VCaP (cell line): ENCODE results near the gene MBD4.
"Not testable (repeated sequence)": the region's sequence is repeated elsewhere in the genome, so short reads cannot be mapped to it uniquely, and the experiment has no call there.

Experiments
- H3K27ac ChIP-seq: fragments of 450-650 bp; 2 replicates; pipeline ENCODE4 v1.5.1; 2017
- TF ChIP-seq, protein P1 (sequence below): fragments of 450-650 bp; conservative IDR thresholded peaks from 2 replicates; pipeline ENCODE4 v1.5.1; 2017; ENCODE audit warnings: mild to moderate bottlenecking, moderate library complexity

The MBD4 gene

DNA sequence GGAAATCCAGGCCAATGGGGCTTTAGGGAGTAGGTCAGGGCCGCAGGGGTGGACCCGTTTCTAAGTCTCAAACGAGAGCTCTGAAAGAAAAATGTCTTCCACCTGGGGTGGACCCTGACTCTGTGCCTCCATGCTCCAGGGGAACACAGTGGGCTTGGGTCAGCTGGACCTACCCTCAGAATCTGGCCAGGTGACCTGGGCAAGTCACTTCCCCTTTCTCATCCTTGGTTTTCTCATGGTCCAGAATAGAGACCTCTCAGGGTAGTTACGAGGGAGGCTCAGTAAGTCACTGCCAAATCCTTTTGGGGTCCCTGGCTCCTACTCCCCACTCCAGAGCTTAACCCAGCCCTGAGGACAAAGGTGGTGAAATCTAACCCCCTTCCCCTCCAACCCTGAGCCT lies 37.1 kb downstream of the MBD4 start:
- TF ChIP-seq, protein P1, sequence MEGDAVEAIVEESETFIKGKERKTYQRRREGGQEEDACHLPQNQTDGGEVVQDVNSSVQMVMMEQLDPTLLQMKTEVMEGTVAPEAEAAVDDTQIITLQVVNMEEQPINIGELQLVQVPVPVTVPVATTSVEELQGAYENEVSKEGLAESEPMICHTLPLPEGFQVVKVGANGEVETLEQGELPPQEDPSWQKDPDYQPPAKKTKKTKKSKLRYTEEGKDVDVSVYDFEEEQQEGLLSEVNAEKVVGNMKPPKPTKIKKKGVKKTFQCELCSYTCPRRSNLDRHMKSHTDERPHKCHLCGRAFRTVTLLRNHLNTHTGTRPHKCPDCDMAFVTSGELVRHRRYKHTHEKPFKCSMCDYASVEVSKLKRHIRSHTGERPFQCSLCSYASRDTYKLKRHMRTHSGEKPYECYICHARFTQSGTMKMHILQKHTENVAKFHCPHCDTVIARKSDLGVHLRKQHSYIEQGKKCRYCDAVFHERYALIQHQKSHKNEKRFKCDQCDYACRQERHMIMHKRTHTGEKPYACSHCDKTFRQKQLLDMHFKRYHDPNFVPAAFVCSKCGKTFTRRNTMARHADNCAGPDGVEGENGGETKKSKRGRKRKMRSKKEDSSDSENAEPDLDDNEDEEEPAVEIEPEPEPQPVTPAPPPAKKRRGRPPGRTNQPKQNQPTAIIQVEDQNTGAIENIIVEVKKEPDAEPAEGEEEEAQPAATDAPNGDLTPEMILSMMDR, result no peak
- no peak overlapping the region for H3K27ac ChIP-seq

DNA sequence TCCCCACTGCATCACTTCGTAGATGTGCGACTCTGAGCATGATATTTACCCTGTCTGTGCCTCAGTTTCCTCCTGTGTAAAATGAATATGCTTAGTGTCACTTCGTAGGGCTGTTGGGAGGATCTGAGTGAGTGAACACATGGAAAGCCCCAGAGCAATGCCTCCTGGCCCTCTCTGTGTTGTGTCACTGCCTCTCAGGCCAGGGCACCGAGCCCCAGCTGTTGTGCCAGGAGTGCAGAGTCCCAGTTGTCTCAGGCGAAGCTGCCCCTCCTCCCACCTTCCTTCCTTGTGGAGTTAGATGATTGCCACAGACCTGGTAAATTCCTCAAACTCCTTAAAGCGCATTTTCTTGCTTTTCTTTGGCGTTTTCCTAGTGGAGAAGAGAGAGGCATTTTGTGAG lies 37.5 kb downstream of the MBD4 start:
- no peak overlapping the region for H3K27ac ChIP-seq
- TF ChIP-seq, protein P1, result no peak

DNA sequence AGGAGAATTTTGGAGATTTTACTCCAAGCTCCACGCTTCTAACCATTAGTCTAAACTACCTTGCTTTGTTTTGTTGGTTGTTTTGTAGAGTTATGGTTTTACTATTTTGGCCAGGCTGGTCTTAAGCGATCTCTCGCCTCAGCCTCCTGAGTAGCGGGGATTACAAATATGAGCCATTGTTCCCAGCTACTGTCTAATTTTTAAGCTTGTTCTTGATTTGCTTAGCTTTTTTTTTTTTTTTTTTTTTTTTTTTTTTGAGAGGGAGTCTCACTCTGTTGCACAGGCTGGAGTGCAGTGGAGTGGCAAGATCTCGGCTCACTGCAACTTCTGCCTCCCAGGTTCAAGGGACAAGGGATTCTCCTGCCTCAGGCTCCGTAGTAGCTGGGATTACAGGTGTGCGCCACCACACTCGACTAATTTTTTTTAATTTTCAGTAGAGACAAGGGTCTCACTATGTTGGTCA lies 39.8 kb downstream of the MBD4 start:
- peak overlapping the region; percentile 84 for H3K27ac ChIP-seq
- TF ChIP-seq, protein P1, result peak; percentile 31

DNA sequence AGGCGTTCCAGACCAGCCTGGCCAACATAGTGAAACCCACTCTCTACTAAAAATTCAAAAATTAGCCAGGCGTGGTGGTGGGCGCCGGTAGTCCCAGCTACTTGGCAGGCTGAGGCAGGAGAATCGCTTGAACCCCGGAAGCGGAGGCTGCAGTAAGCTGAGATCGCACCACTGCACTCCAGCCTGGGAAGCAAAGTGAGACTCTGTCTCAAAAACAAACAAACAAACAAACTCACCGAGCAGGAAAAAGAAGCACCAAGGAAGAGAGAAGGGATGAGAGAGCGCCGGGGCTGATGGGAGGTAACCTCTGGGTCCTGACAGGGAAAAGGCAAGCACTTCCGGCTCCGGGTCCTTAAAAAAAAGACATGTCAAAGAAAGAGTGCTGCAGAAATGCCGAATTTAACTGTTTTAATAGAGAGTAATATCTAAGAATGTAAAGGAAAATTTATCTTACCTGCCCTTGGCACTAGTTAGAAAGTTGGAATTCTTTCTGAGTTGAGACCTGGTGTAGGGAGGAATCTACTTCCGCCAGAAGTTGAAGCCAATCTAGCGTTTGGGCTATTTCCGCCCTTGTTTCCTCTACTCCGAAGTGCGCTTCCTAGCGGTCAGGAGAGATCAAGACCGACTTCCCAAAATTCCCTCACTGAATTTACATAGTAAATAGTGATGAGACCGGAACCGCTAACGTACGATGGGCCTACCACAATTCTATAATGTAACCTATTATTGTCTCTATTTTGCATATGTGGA lies 40.4 kb downstream of the MBD4 start:
- H3K27ac ChIP-seq, result peak overlapping the region; percentile 84
- TF ChIP-seq, protein P1, result peak; percentile 89

DNA sequence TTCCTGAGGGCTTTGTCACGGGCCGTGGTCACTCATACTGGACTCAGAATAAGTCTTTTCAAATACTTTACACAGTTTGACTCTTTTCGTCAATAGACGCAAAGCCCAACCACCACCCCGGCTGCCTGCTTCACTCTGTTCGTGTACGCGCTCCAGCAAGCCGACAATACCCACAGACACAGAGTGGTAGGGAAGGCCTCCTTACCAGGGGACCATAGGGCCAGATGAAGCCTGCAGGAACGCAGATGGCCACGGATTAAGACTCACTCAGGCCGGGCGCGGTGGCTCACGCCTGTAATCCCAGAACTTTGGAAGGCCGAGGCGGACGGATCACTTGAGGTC lies 41.0 kb downstream of the MBD4 start:
- TF ChIP-seq, protein P1, result no peak
- H3K27ac ChIP-seq, result peak overlapping the region; percentile 84

DNA sequence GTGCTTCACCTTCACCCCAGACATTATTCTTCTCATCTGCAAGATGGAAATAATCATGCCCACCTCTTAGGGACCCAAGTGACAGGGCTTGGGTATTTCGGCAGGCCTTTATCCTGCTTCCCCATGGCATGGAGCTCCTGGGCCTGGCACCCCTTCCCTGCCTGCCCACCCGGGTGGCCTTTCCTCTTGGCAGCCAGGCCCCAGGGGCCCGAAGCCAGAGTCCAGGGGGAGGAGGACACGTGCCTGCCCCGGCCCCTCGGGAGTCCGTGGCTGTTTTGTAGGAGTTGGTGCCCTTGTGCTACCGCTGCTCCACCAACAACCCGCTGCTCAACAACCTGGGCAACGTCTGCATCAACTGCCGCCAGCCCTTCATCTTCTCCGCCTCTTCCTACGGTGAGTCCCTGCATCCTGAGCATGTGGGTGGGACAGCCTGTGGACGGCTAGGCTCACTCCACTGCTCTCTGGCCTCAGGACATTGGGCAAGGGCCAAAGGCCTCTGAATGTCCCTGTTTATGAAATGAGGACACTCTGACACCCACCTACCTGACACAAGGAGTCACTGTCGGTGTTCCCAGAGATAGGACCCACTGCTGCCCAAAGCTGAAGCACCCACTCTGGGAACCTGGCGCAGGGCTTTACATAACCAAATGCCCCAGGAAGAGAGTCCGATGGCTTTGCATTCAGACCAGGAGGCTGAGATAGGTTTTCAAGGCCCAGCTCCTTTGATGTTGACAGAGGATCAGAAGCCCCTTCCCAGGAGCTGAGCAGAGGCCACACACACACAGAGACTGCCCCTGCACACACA lies 45.8 kb downstream of the MBD4 start:
- H3K27ac ChIP-seq, result not testable (repeated sequence)

DNA sequence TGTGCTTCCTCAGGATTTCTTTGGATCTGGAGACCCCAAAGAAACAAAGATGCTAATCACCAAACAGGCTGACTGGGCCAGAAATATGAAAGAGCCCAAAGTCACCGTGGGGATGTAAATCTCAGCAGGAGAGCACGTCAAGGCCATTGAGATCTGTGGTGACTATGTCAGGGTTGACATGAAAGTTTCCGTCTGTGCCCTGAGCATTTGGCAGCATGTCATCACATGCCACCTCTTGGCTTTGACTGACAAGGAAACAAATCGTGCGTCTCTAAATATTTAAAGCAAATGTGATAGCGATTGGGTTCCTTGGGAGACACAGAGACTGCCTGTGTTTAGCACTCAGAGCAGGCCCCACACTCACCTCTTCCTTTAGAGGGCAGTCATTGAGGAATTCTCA lies 46.5 kb downstream of the MBD4 start:
- no peak overlapping the region for H3K27ac ChIP-seq
- TF ChIP-seq, protein P1, result no peak

DNA sequence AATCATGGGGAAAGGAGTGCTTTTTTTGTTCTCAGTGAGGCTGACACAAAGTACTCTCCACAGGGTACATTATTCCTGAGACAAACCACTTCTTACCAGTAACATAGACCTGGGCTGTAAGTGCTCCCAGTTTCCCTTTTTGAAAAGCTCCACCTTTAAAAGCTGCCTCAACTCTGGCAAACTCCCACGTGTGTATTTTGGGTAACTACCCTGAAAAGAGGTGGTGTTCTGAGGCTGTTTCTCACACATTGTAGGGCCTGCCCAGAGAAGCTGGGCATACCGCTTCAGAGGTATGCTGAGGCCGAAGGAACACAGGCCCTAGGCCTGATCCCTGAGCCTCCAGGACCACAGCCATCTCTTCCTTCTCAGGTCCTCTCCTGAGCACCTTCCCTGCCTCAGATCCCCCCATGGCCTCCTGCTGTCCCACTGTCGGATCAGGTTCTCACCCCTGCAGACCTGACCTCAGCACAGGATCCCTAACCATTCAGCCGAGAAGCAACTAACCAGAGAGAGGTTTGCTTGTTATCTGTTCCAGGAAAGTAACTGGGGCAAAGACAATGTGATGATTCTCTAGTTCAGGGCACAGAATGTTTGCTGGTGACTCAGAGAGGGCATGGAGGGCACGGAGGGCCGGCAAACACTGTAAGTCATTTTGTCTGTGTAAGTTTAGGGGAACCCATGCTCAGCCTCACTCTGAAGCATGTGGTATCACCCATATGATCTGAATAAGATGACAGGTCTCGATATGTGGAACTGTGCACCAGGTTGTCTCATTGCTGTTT lies 47.5 kb downstream of the MBD4 start:
- not testable (repeated sequence) for H3K27ac ChIP-seq

DNA sequence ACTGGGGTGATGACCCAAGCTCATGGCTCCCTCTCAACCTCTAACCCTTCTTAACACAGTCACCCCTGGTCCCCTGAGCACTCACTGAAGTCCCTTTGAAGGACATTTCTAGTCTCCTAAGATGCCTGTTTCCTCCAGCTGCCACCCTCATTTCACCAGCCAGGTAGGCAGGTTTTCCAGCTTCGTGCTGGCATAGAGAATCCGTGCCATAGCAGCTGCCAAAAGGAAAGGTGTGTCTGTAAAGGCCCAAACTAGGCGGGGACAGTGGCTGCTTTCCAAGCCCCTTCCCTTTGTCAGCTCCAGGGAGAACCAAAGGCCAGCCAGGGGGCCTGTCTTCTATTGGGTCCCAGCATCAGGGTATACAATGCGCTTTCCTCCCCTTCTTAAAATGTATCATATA lies 48.2 kb downstream of the MBD4 start:
- H3K27ac ChIP-seq, result not testable (repeated sequence)
